HG02840 (cell line): ENCODE data around the gene FOXK1.
"Not testable (repeated sequence)": the region's sequence is repeated elsewhere in the genome, so short reads cannot be mapped to it uniquely, and the experiment has no call there.

Experiments used
- ATAC-seq: cut with Tn5 transposase; IDR thresholded peaks from one replicate; pipeline ENCODE4 v1.9.1; 2021; ENCODE audit warnings: mild to moderate bottlenecking, moderate library complexity, moderate number of reproducible peaks; ENCODE audit not compliant: unreplicated experiment, low FRiP score

FOXK1 gene

GRCh38 chr7:4794171-4794570 is 112.1 kb downstream of the FOXK1 start:
- not testable (repeated sequence) for ATAC-seq

GRCh38 chr7:4794591-4795350 is 112.7 kb downstream of the FOXK1 start:
- no peak for ATAC-seq

GRCh38 chr7:4796453-4796852 is 114.4 kb downstream of the FOXK1 start:
- ATAC-seq, result no peak

- ATAC-seq, result no peak
Measured at GRCh38 chr7:4797858-4798705, 116.0 kb downstream of the FOXK1 start.

DNA sequence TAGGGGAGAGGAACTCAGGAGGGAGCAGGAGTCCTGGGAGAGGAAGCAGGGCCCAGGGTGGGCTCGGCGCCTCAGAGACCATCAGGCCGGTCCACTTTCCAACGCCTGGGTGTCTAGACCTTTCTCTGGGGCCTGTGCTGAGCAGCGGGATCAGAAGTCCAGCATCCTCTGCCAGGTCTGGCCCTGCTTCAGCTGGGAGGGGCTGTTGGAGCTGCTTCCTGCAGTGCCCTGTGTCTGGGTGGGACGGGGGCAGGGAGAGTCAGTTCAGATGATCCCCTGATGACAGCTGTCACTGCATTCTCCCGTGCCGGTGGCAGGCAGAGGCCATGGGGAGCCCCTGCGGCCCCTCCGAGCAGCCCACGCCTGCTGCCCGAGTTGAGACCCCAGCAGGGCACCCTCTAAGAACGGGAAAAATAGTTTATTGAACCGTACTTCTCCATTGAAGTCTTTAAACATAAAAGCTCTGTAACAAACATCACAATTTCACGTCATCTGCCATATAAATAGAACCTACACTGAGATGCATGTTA is 116.7 kb downstream of the FOXK1 start:
- no peak for ATAC-seq

GRCh38 chr7:4799508-4800268 is 117.6 kb downstream of the FOXK1 start:
- no peak for ATAC-seq

DNA sequence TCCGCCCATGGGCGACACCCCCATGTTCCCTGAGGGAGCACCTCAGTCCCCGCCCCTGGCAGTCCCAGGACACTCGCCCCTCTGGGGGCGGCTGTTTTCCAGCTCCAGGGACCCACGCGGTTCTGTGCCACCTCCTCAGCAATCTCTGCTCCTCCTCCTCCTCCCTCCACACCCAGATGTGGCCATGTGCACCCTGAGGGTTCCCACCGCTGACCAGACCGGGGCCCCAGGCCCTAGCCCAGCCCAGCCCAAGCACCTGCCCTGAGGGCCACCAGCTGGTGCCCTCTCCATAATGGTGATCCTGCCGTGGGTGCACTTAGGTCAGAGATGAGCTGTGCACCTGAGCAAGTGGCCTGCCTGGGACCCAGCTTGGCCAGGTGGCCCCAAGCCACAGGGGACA is 118.4 kb downstream of the FOXK1 start:
- ATAC-seq, result no peak

DNA sequence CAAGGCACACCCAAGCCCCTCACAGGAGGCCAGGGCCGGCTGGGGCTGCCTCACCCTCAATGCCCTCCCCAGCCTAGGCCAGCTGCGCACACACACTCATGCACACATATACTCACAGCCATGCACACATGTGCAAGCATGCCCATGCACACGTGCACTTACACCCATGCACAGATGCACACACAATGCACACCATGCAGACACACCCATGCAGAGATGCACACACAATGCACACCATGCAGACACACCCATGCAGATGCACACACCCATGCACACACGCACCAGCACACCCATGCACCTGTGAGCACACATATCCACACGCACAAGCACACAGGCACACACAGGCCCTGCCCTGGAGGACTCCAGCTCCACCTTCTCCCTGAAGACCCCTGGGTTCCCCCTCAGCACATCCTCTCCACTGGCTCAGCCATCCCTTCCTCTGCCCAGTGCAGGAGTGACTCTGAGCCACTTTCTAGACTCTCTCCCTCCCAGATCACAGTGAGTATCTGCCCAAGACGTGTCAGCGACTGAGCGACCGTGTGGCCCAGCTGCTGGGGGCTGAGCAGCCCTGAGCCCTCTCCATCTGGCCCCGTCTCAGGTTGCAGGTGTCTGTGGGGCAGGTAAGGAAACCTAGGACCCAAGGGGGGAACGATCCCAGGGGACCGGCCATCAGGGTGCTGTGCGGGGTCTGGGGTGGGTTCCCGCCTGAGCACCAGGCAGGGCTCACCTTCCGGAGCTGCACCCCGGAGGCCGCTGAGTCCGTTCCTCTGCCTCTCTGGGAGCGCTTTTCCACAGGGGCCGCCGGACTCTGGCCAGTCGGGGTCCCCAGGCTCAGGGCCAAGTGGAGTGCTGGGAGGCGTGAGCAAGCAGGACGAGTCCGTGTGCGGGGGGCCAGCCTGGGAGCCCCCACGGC is 119.1 kb downstream of the FOXK1 start:
- ATAC-seq, result no peak

- no peak for ATAC-seq
Measured at GRCh38 chr7:4801839-4802231, 119.7 kb downstream of the FOXK1 start.

- ATAC-seq, result not testable (repeated sequence)
Measured at GRCh38 chr7:4802577-4802976, 120.5 kb downstream of the FOXK1 start.

- no peak for ATAC-seq
Measured at GRCh38 chr7:4803397-4804241, 121.5 kb downstream of the FOXK1 start.

GRCh38 chr7:4805110-4805983 is 123.3 kb downstream of the FOXK1 start:
- ATAC-seq, result no peak

DNA sequence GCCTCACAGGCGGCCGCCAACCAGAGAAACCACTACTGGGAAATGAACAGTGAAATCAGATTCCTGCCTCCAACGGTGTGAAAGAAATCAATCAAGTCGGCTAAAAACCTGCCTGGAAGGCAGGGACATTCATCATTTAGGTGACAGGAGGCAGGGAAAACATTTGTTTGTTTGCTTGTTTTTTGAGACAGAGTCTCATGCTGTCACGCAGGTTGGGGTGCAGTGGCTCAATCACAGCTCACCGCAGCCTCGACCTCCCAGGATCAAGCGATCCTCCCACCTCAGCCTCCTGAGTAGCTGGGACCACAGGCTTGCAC is 123.8 kb downstream of the FOXK1 start:
- no peak for ATAC-seq

DNA sequence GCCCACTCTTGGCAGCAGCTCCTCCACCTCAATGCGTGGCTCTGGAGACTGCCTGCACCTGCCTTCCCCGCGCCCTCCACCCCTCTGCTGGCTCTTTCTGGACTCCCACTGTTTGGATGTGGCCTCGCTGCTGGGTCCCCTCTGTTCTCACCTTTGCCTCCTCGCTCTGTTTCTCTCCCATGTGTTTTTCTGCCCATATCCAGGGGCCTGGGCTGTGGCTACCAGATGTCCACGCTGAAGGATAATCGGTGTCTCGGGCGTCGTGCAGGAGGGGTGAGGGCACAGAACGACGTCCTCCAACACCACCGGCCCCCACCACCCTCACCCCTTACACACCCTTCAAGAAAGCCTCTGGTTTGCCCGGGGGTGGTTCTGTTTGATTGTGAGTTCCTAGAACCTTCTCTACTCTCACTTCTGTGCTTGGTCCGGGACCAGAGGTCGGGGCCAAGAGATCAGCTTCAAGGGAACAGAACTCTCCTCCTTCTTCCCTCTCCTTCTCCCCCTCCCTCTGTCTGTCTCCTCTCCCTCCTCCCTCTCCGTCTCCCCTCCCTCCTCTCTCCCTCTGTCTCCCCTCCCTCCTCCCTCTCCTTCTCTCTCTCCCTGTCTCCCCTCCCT is 125.0 kb downstream of the FOXK1 start:
- no peak for ATAC-seq

GRCh38 chr7:4807598-4808016 is 125.5 kb downstream of the FOXK1 start:
- ATAC-seq, result no peak

GRCh38 chr7:4808026-4808425 is 125.9 kb downstream of the FOXK1 start:
- ATAC-seq, result no peak

- no peak for ATAC-seq
Measured at GRCh38 chr7:4808565-4808964, 126.5 kb downstream of the FOXK1 start.
